Liver (tissue), 9 donors: Measurements from ENCODE around the gene UNC13B. TPM values are rescaled to one million over a fixed set of nuclear protein-coding genes. Genes with fewer than 3 reads are reported as not detected.
"Not testable (repeated sequence)": the region's sequence is repeated elsewhere in the genome, so short reads cannot be mapped to it uniquely, and the experiment has no call there.

Source experiments
- DNase-seq: peaks from one replicate; pipeline ENCODE4 v3.0.0-alpha.2; 2017; ENCODE audit warnings: low spot score
- H3K27ac ChIP-seq, 2 donors: one replicate each; pipeline ENCODE4 v1.7.0; 2013; ENCODE audit warnings: inconsistent platforms in 2 of 2, low read length in 2 of 2, control low read depth in 1 of 2, low read depth in 1 of 2, mild to moderate bottlenecking in 1 of 2
- H3K27me3 ChIP-seq, 4 donors: one replicate each; pipeline versions ENCODE4 v1.6.1 to v1.7.0; 2013; ENCODE audit warnings: low read length in 3 of 4, inconsistent platforms in 1 of 4, mild to moderate bottlenecking in 1 of 4, moderate library complexity in 1 of 4; ENCODE audit not compliant: control insufficient read depth in 4 of 4, insufficient read depth in 4 of 4
- H3K36me3 ChIP-seq, 4 donors: one replicate each; pipeline versions ENCODE4 v1.6.1 to v1.7.0; 2013; ENCODE audit warnings: low read length in 3 of 4, mild to moderate bottlenecking in 3 of 4, low read depth in 1 of 4, moderate library complexity in 1 of 4; ENCODE audit not compliant: control insufficient read depth in 4 of 4, insufficient read depth in 3 of 4
- H3K4me1 ChIP-seq, 4 donors: one replicate each; pipeline versions ENCODE4 v1.6.1 to v1.7.0; 2013; ENCODE audit warnings: low read length in 3 of 4, mild to moderate bottlenecking in 3 of 4, moderate library complexity in 1 of 4; ENCODE audit not compliant: control insufficient read depth in 4 of 4, insufficient read depth in 4 of 4
- H3K4me3 ChIP-seq, 3 donors: one replicate each; pipeline versions ENCODE4 v1.6.1 to v1.7.0; 2013; ENCODE audit warnings: low read length in 3 of 3, control low read depth in 1 of 3, low read depth in 1 of 3, mild to moderate bottlenecking in 1 of 3
- H3K9ac ChIP-seq, 2 donors: one replicate each; pipeline ENCODE4 v1.7.0; 2013; ENCODE audit warnings: low read length in 2 of 2, mild to moderate bottlenecking in 2 of 2, moderate library complexity in 2 of 2, control low read depth in 1 of 2, low read depth in 1 of 2
- H3K9me3 ChIP-seq, 4 donors: one replicate each; pipeline versions ENCODE4 v1.6.1 to v1.7.0; 2013; ENCODE audit warnings: low read length in 3 of 4; ENCODE audit not compliant: control insufficient read depth in 4 of 4
- ATF3 ChIP-seq: IDR thresholded peaks from 2 replicates; pipeline ENCODE4 v1.6.1; 2016; ENCODE audit warnings: antibody characterized with exemption
- EGR1 ChIP-seq, 2 donors: IDR thresholded peaks; 2 replicates each; pipeline ENCODE4 v1.6.1; 2016 to 2018; ENCODE audit warnings: antibody characterized with exemption in 2 of 2, low read depth in 2 of 2
- FOXA2 ChIP-seq: IDR thresholded peaks from 2 replicates; pipeline ENCODE4 v1.6.1; 2016; ENCODE audit warnings: antibody characterized with exemption
- GABPA ChIP-seq, 2 donors: IDR thresholded peaks in 1 of 2; conservative IDR thresholded peaks in 1 of 2; 2 replicates each; pipeline ENCODE4 v1.6.1; 2016; ENCODE audit warnings: antibody characterized with exemption in 2 of 2, mild to moderate bottlenecking in 1 of 2, moderate library complexity in 1 of 2
- HNF4A ChIP-seq, 2 donors: conservative IDR thresholded peaks; 2 replicates each; pipeline ENCODE4 v1.6.1; 2016; ENCODE audit warnings: antibody characterized with exemption in 2 of 2, mild to moderate bottlenecking in 2 of 2
- JUND ChIP-seq, 2 donors: IDR thresholded peaks; 2 replicates each; pipeline ENCODE4 v1.6.1; 2016; ENCODE audit warnings: antibody characterized with exemption in 2 of 2
- MAX ChIP-seq: IDR thresholded peaks from 2 replicates; pipeline ENCODE4 v1.6.1; 2016; ENCODE audit warnings: antibody characterized with exemption
- NR2F2 ChIP-seq: IDR thresholded peaks from 2 replicates; pipeline ENCODE4 v1.6.1; 2016; ENCODE audit warnings: antibody characterized with exemption
- RAD21 ChIP-seq, 2 donors: IDR thresholded peaks; 2 replicates each; pipeline ENCODE4 v1.6.1; 2016; ENCODE audit warnings: antibody characterized with exemption in 2 of 2, mild to moderate bottlenecking in 2 of 2
- REST ChIP-seq: IDR thresholded peaks from 2 replicates; pipeline ENCODE4 v1.6.1; 2016; ENCODE audit warnings: antibody characterized with exemption, mild to moderate bottlenecking
- TAF1 ChIP-seq: conservative IDR thresholded peaks from 2 replicates; pipeline ENCODE4 v1.6.1; 2016; ENCODE audit warnings: antibody characterized with exemption, mild to moderate bottlenecking
- ZBTB33 ChIP-seq: IDR thresholded peaks from 2 replicates; pipeline ENCODE4 v1.6.1; 2016; ENCODE audit warnings: antibody characterized with exemption
- WGBS: extraction: QIAGEN DNeasy Blood & Tissue Kit; methylation state at CpG from one replicate; pipeline ENCODE4 v1.1.7; 2013; 5-methylcytosine and 5-hydroxymethylcytosine counted together
- polyA plus RNA-seq, 2 donors: library from polyadenylated mRNA; stranded (reverse) in 1 of 2; unstranded in 1 of 2; fragments of 200-250 nt in 1 of 2; fragments of >200 nt in 1 of 2; fragmentation: Nextera tagmentation in 1 of 2; extraction: Ambion mirVana in 1 of 2; gene quantifications; one replicate each; pipeline versions ENCODE4 v1.2.1 to v1.2.3, GENCODE V29; 2013 to 2015
- total RNA-seq, 2 donors: library from RNA; depleted of rRNA; stranded (reverse); fragments of >200 nt; gene quantifications; one replicate each; pipeline ENCODE4 v1.2.3, GENCODE V29; 2014
- donor health status: healthy.
- donor health status: healthy.
- donor health status: healthy.
- donor health status: healthy.
- donor health status: healthy.

UNC13B gene
- total and polyA plus RNA-seq, 4 donors = 5.5 to 25.7 (median 11.9) TPM

GRCh38 chr9:35140093-35140492 lies 21.7 kb upstream of the UNC13B start:
- Histone ChIP-seq H3K4me1 (no peaks in the 10 kb centered on the region), H3K27ac (no peak overlapping the region), H3K4me3 (no peak overlapping the region), H3K9ac (no peak overlapping the region), H3K9me3 (peaks cover 7 to 17% (median 11%) of the 10 kb centered on the region in 4 donors), H3K27me3 (no peaks in the 10 kb centered on the region), H3K36me3 (no peaks in the 10 kb centered on the region)
- TF ChIP-seq JUND (IDR thresholded peaks at IDR 0.05) (no peak), REST (no peak), ATF3 (no peak), HNF4A (conservative IDR thresholded peaks at IDR 0.05) (no peak), FOXA2 (no peak), RAD21 (IDR thresholded peaks at IDR 0.05) (no peak), EGR1 (IDR thresholded peaks at IDR 0.05; ENCODE audit: low read depth in 2 of 2) (no peak)
- no peak for DNase-seq
- WGBS = 89% methylated on average over 2 of the region's 2 CpGs

- WGBS = 90% methylated on average over 5 of the region's 5 CpGs
- H3K36me3 ChIP-seq = no peaks in the 10 kb centered on the region
- H3K4me1 ChIP-seq = no peaks in the 10 kb centered on the region
- H3K27ac ChIP-seq = no peak overlapping the region
- H3K9ac ChIP-seq = no peak overlapping the region
- H3K4me3 ChIP-seq = peak overlapping the region in 2 of 3 donors; percentile 16 to 42
- no peak for DNase-seq
- TF ChIP-seq GABPA (IDR thresholded peaks at IDR 0.05 in 1 of 2, conservative IDR thresholded peaks at IDR 0.05 in 1 of 2) (no peak), JUND (IDR thresholded peaks at IDR 0.05) (no peak), ZBTB33 (no peak), NR2F2 (no peak), ATF3 (no peak), MAX (no peak), TAF1 (no peak), HNF4A (conservative IDR thresholded peaks at IDR 0.05) (no peak)
- H3K9me3 ChIP-seq = peaks cover 7 to 17% (median 12%) of the 10 kb centered on the region in 4 donors
- no peaks in the 10 kb centered on the region for H3K27me3 ChIP-seq
These were observed 19.8 kb upstream of the UNC13B start for GRCh38 chr9:35142037-35142436.

- not testable (repeated sequence) for H3K4me3 ChIP-seq, DNase-seq, H3K4me1 ChIP-seq, H3K27ac ChIP-seq, H3K27me3 ChIP-seq, H3K36me3 ChIP-seq, H3K9ac ChIP-seq
- WGBS = 70% methylated on average over 5 of the region's 5 CpGs
- H3K9me3 ChIP-seq = peaks cover 0 to 16% (median 6%) of the 10 kb centered on the region in 4 donors
These were observed 13.8 kb upstream of the UNC13B start for GRCh38 chr9:35147941-35148563.
